Ectodermal cell (in vitro differentiated cells): ENCODE results near the gene MORC4.

Source experiments
- H3K27ac ChIP-seq: 2 replicates; pipeline ENCODE4 v1.7.0; 2013; ENCODE audit warnings: mild to moderate bottlenecking, low read depth, low read length; ENCODE audit not compliant: insufficient read depth, poor library complexity, severe bottlenecking
- H3K27me3 ChIP-seq: 2 replicates; pipeline ENCODE4 v1.7.0; 2013; ENCODE audit warnings: mild to moderate bottlenecking, low read length; ENCODE audit not compliant: insufficient read depth, control insufficient read depth, poor library complexity, severe bottlenecking
- H3K36me3 ChIP-seq: one replicate; pipeline ENCODE4 v1.7.0; 2013; ENCODE audit warnings: low read length; ENCODE audit not compliant: control insufficient read depth, insufficient read depth
- H3K4me1 ChIP-seq: one replicate; pipeline ENCODE4 v1.7.0; 2013; ENCODE audit warnings: low read length; ENCODE audit not compliant: control insufficient read depth, insufficient read depth
- H3K4me3 ChIP-seq: 2 replicates; pipeline ENCODE4 v1.7.0; 2013; ENCODE audit warnings: low read depth, low read length, control low read depth; ENCODE audit not compliant: insufficient read depth
- H3K9me3 ChIP-seq: 2 replicates; pipeline ENCODE4 v1.7.0; 2013; ENCODE audit warnings: mild to moderate bottlenecking, low read length, moderate library complexity; ENCODE audit not compliant: control insufficient read depth
- WGBS, 2 experiments: methylation state at CpG; one replicate each; pipeline ENCODE4 v1.1.7; 2013; ENCODE audit warnings: missing lambda C conversion rate in 2 of 2; 5-methylcytosine and 5-hydroxymethylcytosine counted together

Gene MORC4

DNA sequence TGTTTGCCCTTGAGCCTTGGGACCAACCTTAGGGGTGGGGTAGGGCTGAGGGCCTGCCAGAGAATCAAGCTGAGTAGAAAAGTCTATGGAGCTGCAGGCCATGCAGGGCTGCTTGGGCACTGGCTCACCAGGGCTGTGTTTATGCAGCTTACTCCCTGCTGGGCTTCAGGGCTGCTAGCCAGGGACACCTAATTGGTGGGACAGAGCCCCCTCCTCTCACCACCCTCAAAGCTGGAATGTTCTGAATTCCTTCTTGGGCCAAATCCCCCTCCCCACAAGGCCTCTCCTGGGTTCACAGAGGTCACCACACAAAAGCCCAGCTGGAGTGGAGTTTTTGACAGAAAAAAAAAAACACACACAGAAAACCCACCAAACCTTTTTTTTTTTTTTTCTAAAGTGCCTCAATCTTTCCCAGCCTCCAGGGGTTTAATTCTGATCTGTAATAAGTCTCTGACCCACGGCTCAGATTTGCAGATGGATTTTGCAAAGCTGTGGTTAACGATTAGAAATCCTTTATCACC lies 80.0 kb downstream of the MORC4 start, which contains the start of gene CLDN2:
Gene CLDN2, plus strand, starts transcription at position 471 of the 521 bp plus-strand sequence. CDS start 7,827 bp downstream, outside the sequence.
- Histone ChIP-seq H3K36me3 (no peaks in the 10 kb centered on the region), H3K4me1 (peaks cover 3% of the 10 kb centered on the region), H3K27me3 (no peaks in the 10 kb centered on the region), H3K4me3 (no peak within 1 kb of the TSS), H3K9me3 (no peaks in the 10 kb centered on the region), H3K27ac (no peak within 1 kb of the TSS)
- 0% methylated on average over 2 of the region's 2 CpGs for WGBS, 2 experiments

DNA sequence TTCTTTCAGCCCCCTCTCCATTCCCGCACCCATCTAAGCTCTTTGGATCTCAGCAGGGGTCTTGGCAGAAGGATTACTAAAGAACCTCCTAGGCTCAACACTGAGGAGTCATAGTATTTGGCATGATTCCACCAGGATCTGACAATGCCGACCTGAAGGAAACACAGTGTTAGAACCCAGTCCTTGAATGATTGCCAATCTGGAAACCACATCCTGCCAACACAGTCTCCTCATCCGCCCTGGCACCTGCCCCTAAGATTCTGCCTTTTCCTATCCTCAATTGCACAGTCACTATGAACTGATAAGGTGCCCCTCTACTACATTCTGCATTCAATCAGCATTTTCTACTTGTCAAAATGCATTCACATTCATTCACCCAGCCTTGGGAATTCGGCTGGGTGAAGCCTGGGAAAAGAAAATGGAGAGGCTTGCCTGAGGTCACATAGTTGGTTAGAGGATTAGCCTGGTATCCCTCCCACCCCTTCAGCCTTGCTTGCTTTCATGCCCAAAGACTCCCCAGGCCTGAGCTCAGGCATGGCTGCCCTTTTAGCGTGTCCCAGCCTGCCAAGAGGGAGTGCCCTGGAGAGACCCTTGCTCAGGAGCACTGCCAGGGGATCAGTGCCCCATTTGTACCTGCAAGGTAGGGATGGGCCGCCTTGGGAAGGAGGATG lies 82.0 kb downstream of the MORC4 start:
- WGBS, 2 experiments, result 85% methylated on average over 5 to 6 of the region's 6 CpGs

DNA sequence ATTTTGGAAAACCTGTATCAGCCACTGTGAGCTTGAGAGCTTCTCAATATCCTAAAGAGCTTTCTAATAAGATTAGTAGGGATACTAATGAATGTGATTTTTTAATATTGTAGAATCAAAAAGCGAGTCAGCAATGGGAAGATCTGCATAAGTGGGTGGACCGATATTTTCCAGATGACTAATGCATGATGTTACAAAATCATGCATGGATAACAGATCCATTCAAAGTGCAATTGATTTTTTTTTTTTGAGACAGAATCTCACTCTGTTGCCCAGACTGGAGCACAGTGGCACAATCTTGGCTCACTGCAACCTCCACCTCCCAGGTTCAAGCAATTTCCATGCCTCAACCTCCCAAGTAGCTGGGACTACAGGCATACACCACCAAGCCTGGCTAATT lies 87.1 kb downstream of the MORC4 start:
- Histone ChIP-seq H3K9me3 (no peaks in the 10 kb centered on the region), H3K27ac (no peak overlapping the region), H3K4me1 (no peaks in the 10 kb centered on the region), H3K4me3 (no peak overlapping the region), H3K27me3 (no peaks in the 10 kb centered on the region), H3K36me3 (no peaks in the 10 kb centered on the region)
- WGBS, 2 experiments, result 87 to 93% methylated on average over 2 of the region's 2 CpGs

More for the DNA sequence above, 82.0 kb downstream of the MORC4 start:
- H3K27me3 ChIP-seq, result no peaks in the 10 kb centered on the region
- no peaks in the 10 kb centered on the region for H3K9me3 ChIP-seq
- H3K4me1 ChIP-seq, result peaks cover 3% of the 10 kb centered on the region
- no peaks in the 10 kb centered on the region for H3K36me3 ChIP-seq
- H3K4me3 ChIP-seq, result no peak overlapping the region
- H3K27ac ChIP-seq, result no peak overlapping the region

DNA sequence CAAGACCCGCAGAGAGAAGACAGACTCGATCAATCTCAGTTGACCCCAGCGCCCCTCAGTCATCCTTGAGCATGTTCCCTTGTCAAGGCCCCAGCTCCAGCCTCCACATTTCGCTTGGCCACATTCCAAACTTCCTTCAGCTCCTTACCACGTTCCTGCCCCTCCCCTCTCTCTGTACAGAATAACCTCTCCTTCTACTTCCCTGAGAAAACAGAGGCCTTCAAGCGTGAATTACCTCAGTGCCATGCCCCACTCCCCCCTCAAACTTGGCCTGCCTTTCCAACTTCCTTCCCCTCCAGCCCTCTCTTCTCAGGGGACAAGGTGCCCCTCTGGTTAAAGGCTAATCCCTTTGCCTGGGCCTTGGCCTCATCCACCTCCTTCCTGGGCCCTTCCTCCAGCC lies 93.7 kb downstream of the MORC4 start:
- WGBS, 2 experiments, result 89 to 91% methylated on average over 6 of the region's 6 CpGs
- Histone ChIP-seq H3K4me1 (no peaks in the 10 kb centered on the region), H3K4me3 (no peak overlapping the region), H3K36me3 (no peaks in the 10 kb centered on the region), H3K9me3 (no peaks in the 10 kb centered on the region), H3K27ac (no peak overlapping the region), H3K27me3 (no peaks in the 10 kb centered on the region)

DNA sequence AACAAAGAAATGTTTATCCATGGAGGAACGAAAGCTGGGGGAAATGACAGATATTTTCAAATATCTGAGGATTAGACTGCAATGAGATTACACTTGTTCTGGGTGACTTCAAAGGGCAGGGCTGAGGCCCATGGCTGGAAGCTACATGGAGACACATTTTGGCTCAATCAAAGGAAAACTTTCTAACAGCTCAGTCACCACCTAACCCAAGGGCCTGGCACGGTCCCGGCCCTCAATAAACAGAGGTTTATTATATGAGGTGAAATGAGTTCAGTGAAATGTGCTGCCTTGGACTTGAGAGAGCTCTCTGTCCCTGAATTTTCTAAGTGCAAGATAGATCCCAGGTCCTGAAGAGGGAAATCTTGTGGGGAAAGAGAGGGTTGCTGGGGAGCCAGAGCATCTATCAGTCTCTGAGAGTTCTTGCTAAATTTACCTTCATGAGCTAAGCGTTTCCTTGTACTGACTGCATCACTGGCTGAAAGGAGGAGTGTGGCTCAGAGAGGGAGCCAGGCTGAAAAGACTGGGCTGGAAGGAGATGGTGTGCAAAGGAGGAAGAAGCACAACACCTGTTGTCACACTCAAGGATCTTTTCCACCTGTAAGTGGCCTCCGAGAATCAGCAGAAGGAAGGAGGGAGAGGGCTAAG lies 94.8 kb downstream of the MORC4 start:
- Histone ChIP-seq H3K9me3 (no peaks in the 10 kb centered on the region), H3K36me3 (no peaks in the 10 kb centered on the region), H3K4me1 (no peaks in the 10 kb centered on the region), H3K4me3 (no peak overlapping the region), H3K27me3 (no peaks in the 10 kb centered on the region), H3K27ac (no peak overlapping the region)
- whole genome bisulfite sequencing, 2 experiments, result 89 to 95% methylated on average over 4 to 5 of the region's 5 CpGs

DNA sequence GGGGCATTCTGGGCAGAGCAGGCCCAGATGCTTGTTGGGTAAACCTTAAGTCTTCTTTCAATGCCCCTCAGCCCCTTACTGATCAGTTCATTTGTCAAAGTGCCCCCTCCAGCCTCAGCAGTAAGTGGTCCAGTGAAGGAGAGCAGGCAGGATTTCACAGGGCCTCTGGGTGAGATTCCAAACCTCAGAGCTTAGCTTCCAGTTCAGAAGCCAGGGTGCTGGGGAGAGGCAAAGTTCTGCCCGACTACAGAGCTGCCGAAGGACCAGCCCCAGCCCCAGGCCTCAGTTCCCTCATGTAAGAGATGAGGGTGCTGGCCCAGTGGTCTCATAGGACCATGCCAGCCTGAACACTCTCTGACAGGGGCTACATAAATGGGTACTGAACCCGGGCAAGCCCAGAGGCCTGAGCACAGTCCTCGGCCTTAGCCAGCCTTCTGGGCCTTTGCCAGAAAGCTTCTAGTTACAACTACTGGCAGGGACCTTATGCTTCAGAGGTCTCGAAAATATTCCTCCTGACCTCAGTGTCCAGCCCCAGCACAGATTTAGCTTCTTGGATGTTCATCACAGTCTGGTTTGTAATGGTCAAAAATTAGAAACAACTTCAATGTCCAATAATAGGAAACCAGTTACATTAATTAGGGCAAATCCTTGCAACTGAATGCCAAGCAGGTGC lies 96.0 kb downstream of the MORC4 start:
- Histone ChIP-seq H3K4me3 (no peak overlapping the region), H3K27me3 (no peaks in the 10 kb centered on the region), H3K27ac (no peak overlapping the region), H3K9me3 (no peaks in the 10 kb centered on the region), H3K36me3 (no peaks in the 10 kb centered on the region), H3K4me1 (no peaks in the 10 kb centered on the region)
- 90 to 91% methylated on average over 5 of the region's 5 CpGs for WGBS, 2 experiments

DNA sequence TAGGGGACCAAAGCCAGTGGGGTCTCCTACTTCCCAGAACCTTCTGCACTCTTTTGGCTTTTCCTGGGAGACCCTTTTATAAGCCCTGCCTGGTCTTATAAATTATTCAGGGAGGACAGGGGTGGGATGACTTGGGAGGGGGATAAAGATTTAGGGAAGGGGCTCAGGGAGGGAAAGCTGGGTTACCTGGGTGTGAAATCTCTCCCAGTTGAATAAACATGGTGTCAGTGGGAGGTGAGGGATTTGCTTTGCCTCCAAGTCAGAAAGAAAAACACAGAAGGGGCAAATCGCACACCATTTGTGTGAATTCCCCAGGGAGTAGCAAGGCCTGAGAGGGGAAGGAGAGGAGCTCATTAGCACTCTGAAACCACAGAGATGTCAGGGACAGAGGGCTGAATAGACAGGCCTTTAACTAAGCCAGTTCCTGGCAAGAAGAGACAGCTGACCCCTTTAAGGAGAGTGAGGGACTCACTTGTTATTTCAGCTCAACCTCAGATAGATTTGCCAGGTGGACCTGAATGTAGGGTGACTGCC lies 96.7 kb downstream of the MORC4 start, which contains the start of gene RIPPLY1:
Gene RIPPLY1, minus strand, starts transcription at position 51 of the 534 bp plus-strand sequence. CDS start 54 bp downstream, outside the sequence.
- H3K36me3 ChIP-seq, result no peaks in the 10 kb centered on the region
- H3K27ac ChIP-seq, result no peak within 1 kb of the TSS
- no peak within 1 kb of the TSS for H3K4me3 ChIP-seq
- H3K9me3 ChIP-seq, result no peaks in the 10 kb centered on the region
- no peaks in the 10 kb centered on the region for H3K27me3 ChIP-seq
- 16 to 19% methylated on average over 1 of the region's 1 CpG for WGBS, 2 experiments
- no peaks in the 10 kb centered on the region for H3K4me1 ChIP-seq

DNA sequence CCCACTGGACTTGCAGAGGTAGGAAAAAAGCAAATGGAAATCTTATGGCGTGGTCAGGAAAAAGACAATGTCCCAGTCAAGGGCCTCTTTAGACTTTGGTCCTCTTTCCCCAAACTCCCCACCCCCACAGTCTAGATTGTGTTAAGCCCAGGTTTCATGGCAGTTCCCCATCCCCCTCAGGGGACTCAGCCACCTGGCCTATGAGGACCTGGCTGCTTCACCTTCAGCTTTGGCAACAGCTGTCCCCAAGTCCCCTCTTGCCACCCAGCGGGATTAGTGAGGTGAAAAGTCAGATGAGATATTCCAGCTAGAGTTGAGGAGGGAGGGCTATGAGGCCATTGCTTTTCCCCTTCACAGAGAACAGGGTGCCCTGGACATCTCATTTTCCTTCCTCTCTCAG lies 97.3 kb downstream of the MORC4 start:
- H3K27ac ChIP-seq, result no peak overlapping the region
- H3K4me1 ChIP-seq, result no peaks in the 10 kb centered on the region
- 97 to 100% methylated on average over 1 to 2 of the region's 2 CpGs for WGBS, 2 experiments
- no peaks in the 10 kb centered on the region for H3K9me3 ChIP-seq
- H3K36me3 ChIP-seq, result no peaks in the 10 kb centered on the region
- H3K4me3 ChIP-seq, result no peak overlapping the region
- H3K27me3 ChIP-seq, result no peaks in the 10 kb centered on the region

DNA sequence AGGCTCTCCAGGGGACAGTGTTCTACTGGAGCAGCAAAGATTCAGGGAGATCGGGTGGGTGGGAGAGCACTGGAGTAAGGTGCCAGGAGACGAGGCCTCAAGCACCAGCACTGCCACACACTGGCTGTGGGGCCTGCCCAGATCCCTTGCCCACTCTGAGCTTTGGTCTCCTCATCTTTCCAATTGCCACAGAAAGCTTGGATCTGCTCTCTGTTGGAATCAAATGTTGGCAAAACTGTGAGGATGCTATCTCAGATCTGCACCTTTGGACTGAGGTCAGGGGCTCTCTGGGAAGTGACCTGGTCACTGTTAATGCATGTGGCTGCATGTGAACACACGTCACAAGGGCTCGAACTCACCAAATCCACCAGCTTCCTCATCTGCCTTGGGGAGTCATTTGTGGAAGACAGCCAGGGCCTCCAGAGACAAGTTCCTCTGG lies 98.2 kb downstream of the MORC4 start:
- WGBS, 2 experiments, result 93 to 96% methylated on average over 3 to 4 of the region's 4 CpGs
- Histone ChIP-seq H3K4me1 (no peaks in the 10 kb centered on the region), H3K9me3 (no peaks in the 10 kb centered on the region), H3K27me3 (no peaks in the 10 kb centered on the region), H3K36me3 (no peaks in the 10 kb centered on the region), H3K27ac (no peak overlapping the region), H3K4me3 (no peak overlapping the region)

DNA sequence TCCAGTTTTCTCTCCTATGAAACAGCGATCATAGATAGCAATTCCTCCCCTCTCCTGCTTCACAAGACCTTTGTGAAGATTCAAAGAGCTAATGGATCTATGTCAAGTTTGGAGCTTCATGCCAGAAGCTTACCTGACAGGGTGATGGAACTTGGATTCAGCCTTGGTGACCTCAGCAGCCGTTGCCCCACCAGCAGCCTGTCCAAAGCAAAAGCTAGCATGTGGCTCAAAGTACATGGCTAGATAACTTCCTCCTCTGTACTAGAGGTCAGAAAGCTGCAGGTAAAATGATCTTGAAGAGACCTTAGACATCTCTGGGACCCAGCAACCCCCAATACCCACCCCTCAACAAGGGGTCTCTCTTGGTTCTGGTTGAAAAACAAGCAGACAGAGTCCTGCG lies 98.7 kb downstream of the MORC4 start:
- Histone ChIP-seq H3K36me3 (no peaks in the 10 kb centered on the region), H3K27ac (no peak overlapping the region), H3K9me3 (no peaks in the 10 kb centered on the region), H3K27me3 (no peaks in the 10 kb centered on the region), H3K4me1 (no peaks in the 10 kb centered on the region), H3K4me3 (no peak overlapping the region)
- 97 to 100% methylated on average over 2 to 3 of the region's 3 CpGs for WGBS, 2 experiments
